ENCODE data around the gene VARS1. TPM values are rescaled to one million over a fixed set of nuclear protein-coding genes. Genes with fewer than 3 reads are reported as not detected.
"Not testable (repeated sequence)": the region's sequence is repeated elsewhere in the genome, so short reads cannot be mapped to it uniquely, and the experiment has no call there.

The VARS1 gene
- total RNA-seq, 1 experiment from 2014 or later: 38.0 TPM

DNA sequence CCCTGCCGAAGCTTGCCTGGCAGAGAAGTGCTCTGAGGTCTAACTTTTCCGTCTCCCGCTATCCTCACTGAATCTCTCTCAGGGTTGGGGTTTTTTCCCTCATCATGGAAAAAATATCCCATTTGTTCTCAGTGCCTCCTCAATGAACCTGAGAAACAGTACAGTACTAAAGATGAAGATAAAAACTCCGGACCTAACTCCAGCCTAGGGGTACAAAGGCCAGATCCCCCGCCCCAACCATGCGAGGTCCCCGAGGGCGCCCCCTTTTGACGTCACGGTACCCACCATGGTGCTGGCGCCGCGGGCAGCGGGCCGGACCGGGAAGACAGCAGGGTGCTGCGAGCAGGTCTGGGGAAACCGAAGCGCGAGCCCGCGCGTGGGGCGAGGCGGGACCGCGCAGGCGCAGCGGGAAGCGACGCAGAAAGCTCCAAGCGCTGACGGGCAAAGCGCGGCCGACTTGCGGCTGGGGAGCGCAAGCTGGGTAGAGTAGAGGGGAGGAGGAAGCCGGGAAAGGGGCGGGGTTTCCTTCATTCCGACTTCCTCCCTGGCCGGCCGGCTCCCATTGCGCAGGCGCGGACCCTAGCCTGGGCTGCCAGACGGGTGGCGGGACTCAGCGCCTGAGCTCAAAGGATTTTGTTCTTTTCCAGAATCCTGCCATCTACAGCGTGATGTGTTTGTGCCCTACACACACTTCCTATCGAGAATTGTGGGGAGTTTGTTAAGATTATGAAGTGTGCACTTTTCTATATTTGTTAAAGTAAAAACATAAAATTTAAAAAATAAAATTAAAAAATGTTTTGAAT lies 11.1 kb upstream of the VARS1 start, which contains the start of gene LSM2:
Gene LSM2 (minus strand): TSS at position 497 of the 803 bp plus-strand sequence. CDS start 209 bp downstream, at position 288.
- H3K4me1 ChIP-seq (ENCODE audit: low read length): peaks cover 10% of the 10 kb centered on the region
- peak within 1 kb of the TSS; percentile 95 for H3K4me2 ChIP-seq (ENCODE audit: low read depth, low read length, poor library complexity, severe bottlenecking)
- H3K27me3 ChIP-seq (ENCODE audit: low read length): no peaks in the 10 kb centered on the region
- H2AFZ ChIP-seq (ENCODE audit: low read length): peak within 1 kb of the TSS; percentile 24
- no peaks in the 10 kb centered on the region for H3K9me2 ChIP-seq (replicated peaks; ENCODE audit: insufficient read depth, low read length)
- no peaks in the 10 kb centered on the region for H4K20me1 ChIP-seq (ENCODE audit: insufficient read depth, low read depth, low read length)
- H3K4me3 ChIP-seq (ENCODE audit: low read length): peak within 1 kb of the TSS; percentile 87
- no peaks in the 10 kb centered on the region for H3K9me3 ChIP-seq (ENCODE audit: low read length)
- H3K36me3 ChIP-seq (ENCODE audit: insufficient read depth, low read length): 0 out of 2 replicates have a peak, but pooled peaks cover 3% of the 10 kb centered on the region
- DNase-seq: peak; percentile 97
- H3K79me2 ChIP-seq (ENCODE audit: low read length): peaks cover 30% of the 10 kb centered on the region
- peak within 1 kb of the TSS; percentile 53 for H3K27ac ChIP-seq (ENCODE audit: low read length)
- H3K9ac ChIP-seq (ENCODE audit: low read length): peak within 1 kb of the TSS; percentile 86

DNA sequence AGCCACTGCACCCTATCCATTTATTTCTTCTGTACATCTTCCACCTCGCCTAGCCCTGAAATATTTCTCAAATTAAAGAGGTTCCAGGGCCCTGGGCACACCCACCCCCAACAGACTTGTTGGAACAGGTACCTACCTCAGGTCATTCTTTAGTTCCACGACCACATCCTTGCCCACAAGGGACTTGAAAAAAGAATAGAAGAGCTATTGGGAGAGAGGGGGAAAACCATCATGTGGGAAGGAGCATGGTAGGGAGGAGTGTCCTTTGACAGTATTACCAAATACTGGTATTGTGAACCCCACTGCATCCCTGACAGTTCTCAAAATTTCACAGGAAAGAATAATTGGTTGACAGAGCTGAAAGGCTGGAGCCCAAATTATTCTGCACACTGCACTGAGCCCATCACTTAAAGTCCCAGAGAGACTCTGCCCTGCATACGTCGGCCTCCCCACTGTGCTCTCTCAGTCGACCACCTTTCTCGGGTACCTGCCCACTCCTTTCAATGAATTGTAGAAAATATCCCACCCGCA lies 10.5 kb upstream of the VARS1 start:
- Histone ChIP-seq H3K4me2 (ENCODE audit: low read depth, low read length, poor library complexity, severe bottlenecking) (peak overlapping the region; percentile 95), H3K36me3 (ENCODE audit: insufficient read depth, low read length) (0 out of 2 replicates have a peak, but pooled peaks cover 3% of the 10 kb centered on the region), H4K20me1 (ENCODE audit: insufficient read depth, low read depth, low read length) (no peaks in the 10 kb centered on the region), H3K9ac (ENCODE audit: low read length) (peak overlapping the region; percentile 86), H2AFZ (ENCODE audit: low read length) (peak overlapping the region; percentile 24; the same call in 1 of the 2 replicates), H3K27ac (ENCODE audit: low read length) (peak overlapping the region; percentile 53), H3K79me2 (ENCODE audit: low read length) (peaks cover 30% of the 10 kb centered on the region), H3K4me3 (ENCODE audit: low read length) (peak overlapping the region; percentile 87), H3K4me1 (ENCODE audit: low read length) (peaks cover 10% of the 10 kb centered on the region), H3K27me3 (ENCODE audit: low read length) (no peaks in the 10 kb centered on the region), H3K9me3 (ENCODE audit: low read length) (no peaks in the 10 kb centered on the region), H3K9me2 (replicated peaks; ENCODE audit: insufficient read depth, low read length) (no peaks in the 10 kb centered on the region)
- DNase-seq: peak; percentile 58

DNA sequence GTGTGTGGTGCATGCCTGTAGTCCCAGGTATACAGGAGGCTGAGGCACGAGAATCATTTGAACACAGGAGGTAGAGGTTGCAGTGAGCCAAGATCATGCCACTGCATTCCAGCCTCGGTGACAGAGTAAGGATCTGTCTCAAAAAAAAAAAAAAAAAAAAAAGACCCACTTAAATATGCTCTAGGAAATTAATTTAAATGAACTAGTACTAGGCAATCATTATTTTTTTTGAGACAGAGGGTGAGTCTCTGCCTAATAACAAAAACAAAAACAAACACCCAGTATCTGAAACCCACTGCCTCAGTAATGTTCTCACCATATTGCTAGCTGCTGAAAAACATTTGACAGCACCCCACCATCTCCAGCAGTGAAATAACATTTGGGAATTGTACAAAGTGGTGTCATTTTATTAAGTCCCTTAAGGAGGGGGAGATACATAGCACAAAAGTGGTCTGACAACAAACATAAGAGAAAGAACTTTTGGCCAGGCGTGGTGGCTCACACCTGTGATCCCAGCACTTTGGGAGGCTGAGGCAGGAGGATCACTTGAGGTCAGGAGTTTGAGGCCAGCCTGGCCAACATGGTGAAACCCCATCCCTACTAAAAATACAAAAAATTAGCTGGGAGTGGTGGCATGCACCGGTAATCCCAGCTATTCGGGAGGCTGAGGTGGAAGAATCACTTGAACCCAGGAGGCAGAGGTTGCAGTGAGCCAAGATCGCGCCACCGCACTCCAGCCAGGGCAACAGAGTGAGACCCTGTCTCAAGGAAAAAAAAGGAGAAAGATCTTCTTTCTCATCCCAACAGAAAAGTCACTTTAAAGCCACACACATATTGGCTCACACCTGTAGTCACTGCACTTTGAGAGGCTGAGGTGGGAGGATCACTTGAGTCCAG lies 5.7 kb upstream of the VARS1 start:
- H3K36me3 ChIP-seq (ENCODE audit: insufficient read depth, low read length); H3K4me3 ChIP-seq (ENCODE audit: low read length); H3K4me2 ChIP-seq (ENCODE audit: low read depth, low read length, poor library complexity, severe bottlenecking); DNase-seq; H3K27me3 ChIP-seq (ENCODE audit: low read length); H3K4me1 ChIP-seq (ENCODE audit: low read length); H3K9me2 ChIP-seq (replicated peaks; ENCODE audit: insufficient read depth, low read length); H2AFZ ChIP-seq (ENCODE audit: low read length); H4K20me1 ChIP-seq (ENCODE audit: insufficient read depth, low read depth, low read length); H3K27ac ChIP-seq (ENCODE audit: low read length); H3K9ac ChIP-seq (ENCODE audit: low read length); H3K9me3 ChIP-seq (ENCODE audit: low read length): not testable (repeated sequence)
- peaks cover 26% of the 10 kb centered on the region for H3K79me2 ChIP-seq (ENCODE audit: low read length)

DNA sequence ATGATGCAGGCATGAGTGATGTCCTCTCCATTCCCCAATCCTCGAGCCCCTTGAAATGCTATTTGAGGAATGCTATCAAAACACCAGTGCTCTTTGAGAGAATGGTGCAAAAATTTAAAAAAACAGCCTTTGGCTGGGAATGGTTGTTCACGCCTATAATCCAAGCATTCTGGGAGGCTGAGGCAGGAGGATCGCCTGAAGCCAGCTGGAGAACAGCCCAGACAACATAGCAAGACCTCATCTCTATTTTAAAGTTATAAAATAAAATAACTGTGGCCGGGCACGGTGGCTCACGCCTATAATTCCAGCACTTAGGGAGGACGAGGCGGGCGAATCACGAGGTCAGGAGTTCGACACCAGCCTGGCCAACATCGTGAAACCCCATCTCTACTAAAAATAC lies 4.2 kb upstream of the VARS1 start:
- Histone ChIP-seq H3K9me2 (replicated peaks; ENCODE audit: insufficient read depth, low read length) (no peaks in the 10 kb centered on the region), H3K4me3 (ENCODE audit: low read length) (no peak overlapping the region), H3K9ac (ENCODE audit: low read length) (no peak overlapping the region), H3K4me2 (ENCODE audit: low read depth, low read length, poor library complexity, severe bottlenecking) (no peak overlapping the region), H3K27me3 (ENCODE audit: low read length) (no peaks in the 10 kb centered on the region), H3K4me1 (ENCODE audit: low read length) (peaks cover 5% of the 10 kb centered on the region), H3K79me2 (ENCODE audit: low read length) (peaks cover 19% of the 10 kb centered on the region), H2AFZ (ENCODE audit: low read length) (no peak overlapping the region), H3K36me3 (ENCODE audit: insufficient read depth, low read length) (peaks cover 3% of the 10 kb centered on the region; the same call in 1 of the 2 replicates), H4K20me1 (ENCODE audit: insufficient read depth, low read depth, low read length) (no peaks in the 10 kb centered on the region), H3K27ac (ENCODE audit: low read length) (no peak overlapping the region), H3K9me3 (ENCODE audit: low read length) (no peaks in the 10 kb centered on the region)
- DNase-seq: no peak

DNA sequence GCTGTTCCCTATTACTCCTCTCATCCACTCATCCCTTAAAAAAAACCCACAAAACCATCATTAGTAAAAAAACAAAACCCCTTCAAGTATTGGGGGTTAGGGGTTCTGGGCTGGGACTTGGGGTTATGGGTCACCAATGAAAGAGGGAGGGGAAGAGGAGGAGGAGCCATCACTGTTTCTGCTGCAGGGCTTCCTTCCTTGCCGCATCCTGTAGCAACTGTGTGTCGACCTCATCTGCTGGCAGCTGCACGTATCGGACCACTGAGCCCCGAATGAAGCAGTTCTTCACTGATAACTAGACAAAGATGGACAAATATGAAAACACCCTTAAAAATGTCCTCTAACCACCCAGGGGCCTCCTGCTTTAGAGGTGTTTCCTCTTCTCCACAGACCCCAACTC lies 2.0 kb upstream of the VARS1 start:
- no peak overlapping the region for H3K4me2 ChIP-seq (ENCODE audit: low read depth, low read length, poor library complexity, severe bottlenecking)
- DNase-seq: no peak
- no peak overlapping the region for H3K9ac ChIP-seq (ENCODE audit: low read length)
- no peaks in the 10 kb centered on the region for H3K9me2 ChIP-seq (replicated peaks; ENCODE audit: insufficient read depth, low read length)
- no peaks in the 10 kb centered on the region; the same call in 1 of the 2 replicates for H3K36me3 ChIP-seq (ENCODE audit: insufficient read depth, low read length)
- peaks cover 21% of the 10 kb centered on the region for H3K4me1 ChIP-seq (ENCODE audit: low read length)
- no peak overlapping the region for H3K27ac ChIP-seq (ENCODE audit: low read length)
- no peak overlapping the region for H2AFZ ChIP-seq (ENCODE audit: low read length)
- H4K20me1 ChIP-seq (ENCODE audit: insufficient read depth, low read depth, low read length): no peaks in the 10 kb centered on the region
- H3K27me3 ChIP-seq (ENCODE audit: low read length): no peaks in the 10 kb centered on the region
- H3K9me3 ChIP-seq (ENCODE audit: low read length): no peaks in the 10 kb centered on the region
- no peak overlapping the region for H3K4me3 ChIP-seq (ENCODE audit: low read length)
- peaks cover 27% of the 10 kb centered on the region for H3K79me2 ChIP-seq (ENCODE audit: low read length)

DNA sequence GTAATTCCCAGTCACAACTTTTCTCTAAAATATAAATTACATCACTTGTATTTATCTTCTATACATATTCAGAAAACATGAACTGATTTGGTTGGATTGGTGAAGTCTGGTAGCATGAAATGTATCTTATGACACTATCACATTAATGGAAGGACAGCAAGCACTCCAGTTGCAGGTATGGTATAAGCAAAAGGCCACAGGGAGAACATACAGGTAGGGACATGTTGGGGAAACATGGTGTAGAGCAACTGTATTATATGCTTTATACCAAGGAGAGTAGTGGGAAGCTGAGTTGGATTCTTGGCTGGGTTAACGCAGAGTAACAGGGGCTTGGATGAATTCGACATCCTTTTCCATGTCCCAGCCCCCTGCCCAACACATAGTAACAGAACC lies 1.4 kb upstream of the VARS1 start:
- H3K9me3 ChIP-seq (ENCODE audit: low read length): no peaks in the 10 kb centered on the region
- no peak overlapping the region for H3K4me2 ChIP-seq (ENCODE audit: low read depth, low read length, poor library complexity, severe bottlenecking)
- H3K36me3 ChIP-seq (ENCODE audit: insufficient read depth, low read length): no peaks in the 10 kb centered on the region; the same call in 1 of the 2 replicates
- no peak overlapping the region for H3K27ac ChIP-seq (ENCODE audit: low read length)
- peaks cover 22% of the 10 kb centered on the region for H3K4me1 ChIP-seq (ENCODE audit: low read length)
- H3K4me3 ChIP-seq (ENCODE audit: low read length): no peak overlapping the region
- no peak overlapping the region for H3K9ac ChIP-seq (ENCODE audit: low read length)
- H4K20me1 ChIP-seq (ENCODE audit: insufficient read depth, low read depth, low read length): no peaks in the 10 kb centered on the region
- H3K27me3 ChIP-seq (ENCODE audit: low read length): no peaks in the 10 kb centered on the region
- H3K79me2 ChIP-seq (ENCODE audit: low read length): peaks cover 28% of the 10 kb centered on the region
- no peak overlapping the region for H2AFZ ChIP-seq (ENCODE audit: low read length)
- DNase-seq: no peak
- no peaks in the 10 kb centered on the region for H3K9me2 ChIP-seq (replicated peaks; ENCODE audit: insufficient read depth, low read length)

DNA sequence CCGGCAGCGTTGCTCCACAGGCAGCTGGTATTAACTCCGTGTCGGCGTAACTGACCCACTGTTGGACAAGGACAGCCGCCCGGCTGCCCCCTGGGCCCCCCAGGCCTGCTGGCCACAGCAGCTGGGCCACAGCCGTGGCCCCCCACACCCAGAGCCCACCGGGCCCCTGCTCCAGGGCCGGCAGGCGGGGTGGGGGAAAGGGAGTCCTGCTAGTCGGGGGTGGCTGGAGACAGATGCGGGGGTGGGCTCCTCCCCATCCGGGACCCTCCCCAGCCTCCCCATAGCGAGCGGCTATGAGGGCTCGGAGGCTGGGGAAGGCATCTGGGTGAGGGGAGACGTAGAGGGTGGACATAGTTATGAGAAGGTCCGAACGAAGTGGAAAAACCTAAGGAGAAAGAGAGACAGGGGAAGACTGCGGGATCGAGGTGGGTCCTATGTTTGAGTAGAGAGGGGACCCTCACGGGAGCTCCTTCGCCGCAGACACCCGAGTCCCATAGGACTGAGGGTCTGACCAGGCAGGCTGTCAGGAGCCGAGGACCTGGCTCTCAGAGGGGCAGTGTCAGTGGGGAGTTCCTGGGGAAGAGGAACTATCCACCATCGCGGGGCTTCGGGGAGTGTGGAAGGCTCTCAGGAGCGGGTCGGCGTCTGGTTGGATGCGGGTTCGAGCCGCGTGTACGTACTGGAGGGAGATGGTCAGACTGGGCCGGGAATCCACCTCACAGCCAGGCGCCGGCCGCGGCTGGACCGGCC lies 511 bp downstream of the VARS1 start:
- no peaks in the 10 kb centered on the region for H4K20me1 ChIP-seq (ENCODE audit: insufficient read depth, low read depth, low read length)
- H3K27me3 ChIP-seq (ENCODE audit: low read length): no peaks in the 10 kb centered on the region
- peak overlapping the region; percentile 80 for H3K4me2 ChIP-seq (ENCODE audit: low read depth, low read length, poor library complexity, severe bottlenecking)
- peak overlapping the region; percentile 98 for H3K9ac ChIP-seq (ENCODE audit: low read length)
- H3K27ac ChIP-seq (ENCODE audit: low read length): peak overlapping the region; percentile 73
- DNase-seq: no peak
- H3K79me2 ChIP-seq (ENCODE audit: low read length): peaks cover 33% of the 10 kb centered on the region
- 0 out of 2 replicates have a peak overlapping the region, but pooled peaks have one; percentile 7 for H2AFZ ChIP-seq (ENCODE audit: low read length)
- H3K36me3 ChIP-seq (ENCODE audit: insufficient read depth, low read length): peaks cover 7% of the 10 kb centered on the region; the same call in 1 of the 2 replicates
- H3K9me2 ChIP-seq (replicated peaks; ENCODE audit: insufficient read depth, low read length): no peaks in the 10 kb centered on the region
- H3K9me3 ChIP-seq (ENCODE audit: low read length): no peaks in the 10 kb centered on the region
- peaks cover 33% of the 10 kb centered on the region for H3K4me1 ChIP-seq (ENCODE audit: low read length)
- peak overlapping the region; percentile 95 for H3K4me3 ChIP-seq (ENCODE audit: low read length)

Data from Karpas-422 (cell line).